Neural cell (in vitro differentiated cells): Measurements from ENCODE around the gene ASPSCR1. TPM values are rescaled to one million over a fixed set of nuclear protein-coding genes. Genes with fewer than 3 reads are reported as not detected.

Source experiments
- H2AFZ ChIP-seq: fragments of 200-600, 300-800 bp; sonication (generic), shearing (Covaris generic); 2 replicates; pipeline ENCODE4 v1.6.0; 2014; ENCODE audit warnings: low read depth, mild to moderate bottlenecking, antibody characterized with exemption, low read length, moderate library complexity
- H3F3A ChIP-seq: fragments of 200-600 bp; shearing (Covaris generic); 2 replicates; pipeline ENCODE4 v1.6.1; 2016; ENCODE audit warnings: mild to moderate bottlenecking, moderate library complexity, mixed read lengths, antibody characterized with exemption, low read length; ENCODE audit not compliant: insufficient read depth, poor library complexity, severe bottlenecking
- H3K27ac ChIP-seq: fragments of 200-600, 300-800 bp; sonication (generic), shearing (Covaris generic); 2 replicates; pipeline ENCODE4 v1.5.1; 2014; ENCODE audit warnings: mild to moderate bottlenecking, low read length, moderate library complexity
- H3K27me3 ChIP-seq: fragments of 300-800, 200-600 bp; sonication (generic), shearing (Covaris generic); 2 replicates; pipeline ENCODE4 v1.6.0; 2014; ENCODE audit warnings: mild to moderate bottlenecking, low read depth, low read length, moderate library complexity; ENCODE audit not compliant: insufficient read depth
- H3K36me3 ChIP-seq: fragments of 300-800, 200-600 bp; sonication (generic), shearing (Covaris generic); 2 replicates; pipeline ENCODE4 v1.5.1; 2014; ENCODE audit warnings: mild to moderate bottlenecking, antibody characterized with exemption, low read length, moderate library complexity; ENCODE audit not compliant: insufficient read depth
- H3K4me2 ChIP-seq: fragments of 300-800, 200-600 bp; sonication (generic), shearing (Covaris generic); 2 replicates; pipeline ENCODE4 v1.6.0; 2014; ENCODE audit warnings: mild to moderate bottlenecking, low read length
- H3K4me3 ChIP-seq: fragments of 300-800, 200-600 bp; sonication (generic), shearing (Covaris generic); 2 replicates; pipeline ENCODE4 v1.5.1; 2014; ENCODE audit warnings: mild to moderate bottlenecking, low read length, moderate library complexity
- H3K79me2 ChIP-seq: fragments of 200-600 bp; shearing (Covaris generic); replicated peaks from 2 replicates; pipeline ENCODE4 v1.6.0; 2014; ENCODE audit warnings: mild to moderate bottlenecking, low read length, moderate library complexity; ENCODE audit not compliant: insufficient read depth
- H3K9ac ChIP-seq: fragments of 300-800, 200-600 bp; sonication (generic), shearing (Covaris generic); 2 replicates; pipeline ENCODE4 v1.6.1; 2016; ENCODE audit warnings: mild to moderate bottlenecking, low read length, mixed read lengths
- H3K9me2 ChIP-seq: fragments of 200-600 bp; shearing (Covaris generic); 2 replicates; pipeline ENCODE4 v1.6.1; 2016; ENCODE audit warnings: mild to moderate bottlenecking, low read length, mixed read lengths; ENCODE audit not compliant: insufficient read depth
- H3K9me3 ChIP-seq: fragments of 200-600, 300-800 bp; sonication (generic), shearing (Covaris generic); 2 replicates; pipeline ENCODE4 v1.6.1; 2016; ENCODE audit warnings: mild to moderate bottlenecking, mixed run types, low read length, moderate library complexity, mixed read lengths
- H4K20me1 ChIP-seq: fragments of 200-600 bp; shearing (Covaris generic); 2 replicates; pipeline ENCODE4 v1.6.1; 2016; ENCODE audit warnings: mild to moderate bottlenecking, mixed run types; ENCODE audit not compliant: insufficient read depth
- CTCF ChIP-seq: fragments of 450-650 bp; IDR thresholded peaks from 2 replicates; pipeline ENCODE4 v1.5.1; 2014; ENCODE audit warnings: antibody characterized with exemption, mild to moderate bottlenecking, moderate library complexity; ENCODE audit not compliant: poor library complexity, severe bottlenecking
- EZH2 ChIP-seq: fragments of 200-600, 300-800 bp; shearing (Covaris generic), sonication (generic); IDR thresholded peaks from 2 replicates; pipeline ENCODE4 v1.6.1; 2014; ENCODE audit warnings: antibody characterized with exemption, low read length, borderline replicate concordance, mild to moderate bottlenecking; ENCODE audit not compliant: insufficient read depth, poor library complexity, severe bottlenecking
- MXI1 ChIP-seq: fragments of 450-650 bp; conservative IDR thresholded peaks from 2 replicates; pipeline ENCODE4 v1.6.1; 2014; ENCODE audit warnings: antibody characterized with exemption, mild to moderate bottlenecking; ENCODE audit not compliant: poor library complexity, severe bottlenecking
- POLR2AphosphoS5 ChIP-seq: IDR thresholded peaks from 2 replicates; pipeline ENCODE4 v1.6.1; 2012
- RAD21 ChIP-seq: fragments of 450-650 bp; conservative IDR thresholded peaks from 2 replicates; pipeline ENCODE4 v1.6.1; 2014; ENCODE audit warnings: antibody characterized with exemption, mild to moderate bottlenecking, moderate library complexity
- SMC3 ChIP-seq: fragments of 450-650 bp; conservative IDR thresholded peaks from 2 replicates; pipeline ENCODE4 v1.6.1; 2014; ENCODE audit warnings: antibody characterized with exemption, mild to moderate bottlenecking, moderate library complexity; ENCODE audit not compliant: poor library complexity
- polyA plus RNA-seq: library from polyadenylated mRNA; depleted of rRNA; stranded (reverse); fragments of >200 nt; gene quantifications from 2 replicates; pipeline ENCODE4 v1.2.3, GENCODE V29; 2014
- TF ChIP-seq, protein P1 (sequence below): IDR thresholded peaks from 2 replicates; pipeline ENCODE4 v1.6.1; 2012; ENCODE audit warnings: borderline replicate concordance

The ASPSCR1 gene
- polyA plus RNA-seq, 1 donor from 2014 or later: 28.0 TPM

- no peak overlapping the region for H3K27ac ChIP-seq
These were observed 77.9 kb downstream of the ASPSCR1 start for GRCh38 chr17:82055023-82055964.

GRCh38 chr17:82055965-82056728, 78.7 kb downstream of the ASPSCR1 start:
- H3K4me3 ChIP-seq: no peak overlapping the region
- H3K9me3 ChIP-seq: no peaks in the 10 kb centered on the region
- no peak overlapping the region for H3K9ac ChIP-seq
- H3K27ac ChIP-seq: no peak overlapping the region
- no peaks in the 10 kb centered on the region for H4K20me1 ChIP-seq
- H2AFZ ChIP-seq: no peak overlapping the region
- H3F3A ChIP-seq: no peaks in the 10 kb centered on the region
- H3K27me3 ChIP-seq: no peaks in the 10 kb centered on the region
- H3K36me3 ChIP-seq: no peaks in the 10 kb centered on the region
- H3K9me2 ChIP-seq: no peaks in the 10 kb centered on the region
- H3K79me2 ChIP-seq: peaks cover 10% of the 10 kb centered on the region
- no peak overlapping the region for H3K4me2 ChIP-seq
- TF ChIP-seq, protein P1, sequence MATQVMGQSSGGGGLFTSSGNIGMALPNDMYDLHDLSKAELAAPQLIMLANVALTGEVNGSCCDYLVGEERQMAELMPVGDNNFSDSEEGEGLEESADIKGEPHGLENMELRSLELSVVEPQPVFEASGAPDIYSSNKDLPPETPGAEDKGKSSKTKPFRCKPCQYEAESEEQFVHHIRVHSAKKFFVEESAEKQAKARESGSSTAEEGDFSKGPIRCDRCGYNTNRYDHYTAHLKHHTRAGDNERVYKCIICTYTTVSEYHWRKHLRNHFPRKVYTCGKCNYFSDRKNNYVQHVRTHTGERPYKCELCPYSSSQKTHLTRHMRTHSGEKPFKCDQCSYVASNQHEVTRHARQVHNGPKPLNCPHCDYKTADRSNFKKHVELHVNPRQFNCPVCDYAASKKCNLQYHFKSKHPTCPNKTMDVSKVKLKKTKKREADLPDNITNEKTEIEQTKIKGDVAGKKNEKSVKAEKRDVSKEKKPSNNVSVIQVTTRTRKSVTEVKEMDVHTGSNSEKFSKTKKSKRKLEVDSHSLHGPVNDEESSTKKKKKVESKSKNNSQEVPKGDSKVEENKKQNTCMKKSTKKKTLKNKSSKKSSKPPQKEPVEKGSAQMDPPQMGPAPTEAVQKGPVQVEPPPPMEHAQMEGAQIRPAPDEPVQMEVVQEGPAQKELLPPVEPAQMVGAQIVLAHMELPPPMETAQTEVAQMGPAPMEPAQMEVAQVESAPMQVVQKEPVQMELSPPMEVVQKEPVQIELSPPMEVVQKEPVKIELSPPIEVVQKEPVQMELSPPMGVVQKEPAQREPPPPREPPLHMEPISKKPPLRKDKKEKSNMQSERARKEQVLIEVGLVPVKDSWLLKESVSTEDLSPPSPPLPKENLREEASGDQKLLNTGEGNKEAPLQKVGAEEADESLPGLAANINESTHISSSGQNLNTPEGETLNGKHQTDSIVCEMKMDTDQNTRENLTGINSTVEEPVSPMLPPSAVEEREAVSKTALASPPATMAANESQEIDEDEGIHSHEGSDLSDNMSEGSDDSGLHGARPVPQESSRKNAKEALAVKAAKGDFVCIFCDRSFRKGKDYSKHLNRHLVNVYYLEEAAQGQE: no peak
- no peak for TF ChIP-seq SMC3
- no peak for TF ChIP-seq POLR2AphosphoS5
- TF ChIP-seq EZH2: no peak
- TF ChIP-seq CTCF: no peak
- no peak for TF ChIP-seq RAD21

More at GRCh38 chr17:82055023-82055964, 77.9 kb downstream of the ASPSCR1 start:
- Histone ChIP-seq H3K9me2 (no peaks in the 10 kb centered on the region), H3F3A (no peaks in the 10 kb centered on the region), H3K79me2 (peaks cover 10% of the 10 kb centered on the region), H3K36me3 (no peaks in the 10 kb centered on the region), H3K9ac (no peak overlapping the region), H2AFZ (no peak overlapping the region), H4K20me1 (no peaks in the 10 kb centered on the region), H3K4me3 (no peak overlapping the region), H3K27me3 (no peaks in the 10 kb centered on the region), H3K4me2 (no peak overlapping the region), H3K9me3 (no peaks in the 10 kb centered on the region)
- TF ChIP-seq, protein P1: no peak
- no peak for TF ChIP-seq CTCF
- TF ChIP-seq EZH2: no peak
- no peak for TF ChIP-seq MXI1
- TF ChIP-seq RAD21: no peak
- no peak for TF ChIP-seq POLR2AphosphoS5
